ENCODE data around the gene BEX1. TPM values are rescaled to one million over a fixed set of nuclear protein-coding genes. Genes with fewer than 3 reads are reported as not detected.

The BEX1 gene
- total RNA-seq, 4 donors from 2014 or later, result 1.9 TPM; not detected in 3

DNA sequence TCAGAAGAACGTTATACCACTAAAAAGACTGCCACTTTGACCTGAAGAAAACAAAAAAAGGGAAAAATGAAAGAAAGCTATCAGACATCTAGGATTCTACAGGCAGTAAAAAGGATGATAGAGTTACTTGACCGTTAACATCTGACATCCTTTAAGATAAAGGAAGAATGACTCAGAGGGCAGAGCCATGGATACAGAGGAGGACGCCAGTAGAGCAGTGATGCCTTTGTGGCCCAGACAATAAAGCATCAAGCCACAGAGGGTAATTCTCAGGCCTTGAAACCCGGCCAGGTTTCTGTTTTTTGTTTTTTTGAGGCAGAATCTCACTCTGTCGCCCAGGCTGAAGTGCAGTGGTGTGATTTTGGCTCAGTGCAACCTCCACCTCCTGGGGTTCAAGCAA, 9.5 kb upstream of the BEX1 start:
- Histone ChIP-seq H3K9me3 (no peaks in the 10 kb centered on the region), H3K4me3 (no peak overlapping the region), H3K36me3 (no peaks in the 10 kb centered on the region), H3K27me3 (no peaks in the 10 kb centered on the region), H3K27ac (no peak overlapping the region), H3K4me1 (no peaks in the 10 kb centered on the region)
- DNase-seq, result no peak
- TF ChIP-seq POLR2A (IDR thresholded peaks at IDR 0.05), result no peak
- intact Hi-C loops (cut with DNase I), result no loop called here
- 31 to 55% methylated on average over 5 of the region's 5 CpGs for WGBS, 2 donors

GRCh38 chrX:103066606-103067005, 2.6 kb upstream of the BEX1 start:
- H3K9me3 ChIP-seq, result no peaks in the 10 kb centered on the region
- H3K4me3 ChIP-seq, result no peak overlapping the region
- intact Hi-C loops (cut with DNase I), result no loop called here
- 37 to 38% methylated on average over 1 of the region's 1 CpG for WGBS, 2 donors
- H3K27me3 ChIP-seq, result no peaks in the 10 kb centered on the region
- no peak for DNase-seq
- no peak overlapping the region for H3K27ac ChIP-seq
- H3K36me3 ChIP-seq, result no peaks in the 10 kb centered on the region
- peaks cover 0 to 8% (median 0%) of the 10 kb centered on the region in 3 donors for H3K4me1 ChIP-seq
- TF ChIP-seq, protein P1, sequence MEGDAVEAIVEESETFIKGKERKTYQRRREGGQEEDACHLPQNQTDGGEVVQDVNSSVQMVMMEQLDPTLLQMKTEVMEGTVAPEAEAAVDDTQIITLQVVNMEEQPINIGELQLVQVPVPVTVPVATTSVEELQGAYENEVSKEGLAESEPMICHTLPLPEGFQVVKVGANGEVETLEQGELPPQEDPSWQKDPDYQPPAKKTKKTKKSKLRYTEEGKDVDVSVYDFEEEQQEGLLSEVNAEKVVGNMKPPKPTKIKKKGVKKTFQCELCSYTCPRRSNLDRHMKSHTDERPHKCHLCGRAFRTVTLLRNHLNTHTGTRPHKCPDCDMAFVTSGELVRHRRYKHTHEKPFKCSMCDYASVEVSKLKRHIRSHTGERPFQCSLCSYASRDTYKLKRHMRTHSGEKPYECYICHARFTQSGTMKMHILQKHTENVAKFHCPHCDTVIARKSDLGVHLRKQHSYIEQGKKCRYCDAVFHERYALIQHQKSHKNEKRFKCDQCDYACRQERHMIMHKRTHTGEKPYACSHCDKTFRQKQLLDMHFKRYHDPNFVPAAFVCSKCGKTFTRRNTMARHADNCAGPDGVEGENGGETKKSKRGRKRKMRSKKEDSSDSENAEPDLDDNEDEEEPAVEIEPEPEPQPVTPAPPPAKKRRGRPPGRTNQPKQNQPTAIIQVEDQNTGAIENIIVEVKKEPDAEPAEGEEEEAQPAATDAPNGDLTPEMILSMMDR (IDR thresholded peaks at IDR 0.05), result no peak
- TF ChIP-seq POLR2A (IDR thresholded peaks at IDR 0.05), result no peak

GRCh38 chrX:103063191-103063845, 653 bp downstream of the BEX1 start:
- no peak for DNase-seq

GRCh38 chrX:103061486-103061885, 2.5 kb downstream of the BEX1 start:
- DNase-seq, result no peak
- no peaks in the 10 kb centered on the region for H3K36me3 ChIP-seq
- no peak overlapping the region for H3K4me3 ChIP-seq
- no peak overlapping the region for H3K27ac ChIP-seq
- H3K27me3 ChIP-seq, result no peaks in the 10 kb centered on the region
- 63 to 71% methylated on average over 3 of the region's 3 CpGs for WGBS, 2 donors
- TF ChIP-seq, protein P1 (IDR thresholded peaks at IDR 0.05), result no peak
- H3K4me1 ChIP-seq, result peaks cover 0 to 8% (median 0%) of the 10 kb centered on the region in 3 donors
- H3K9me3 ChIP-seq, result no peaks in the 10 kb centered on the region
- intact Hi-C loops (cut with DNase I), result no loop called here

More at GRCh38 chrX:103063191-103063845, 653 bp downstream of the BEX1 start:
- WGBS, 2 donors, result 3 to 21% methylated on average over 5 to 12 of the region's 34 CpGs
- TF ChIP-seq, protein P1 (IDR thresholded peaks at IDR 0.05), result no peak
- TF ChIP-seq POLR2A (IDR thresholded peaks at IDR 0.05), result no peak
- Histone ChIP-seq H3K4me1 (peaks cover 0 to 8% (median 0%) of the 10 kb centered on the region in 3 donors), H3K9me3 (no peaks in the 10 kb centered on the region), H3K27ac (no peak overlapping the region), H3K4me3 (peak overlapping the region in 3 of 4 donors; percentile 16 to 42 (median 30)), H3K36me3 (no peaks in the 10 kb centered on the region), H3K27me3 (no peaks in the 10 kb centered on the region)
- intact Hi-C loops (cut with DNase I), result no loop called here

DNA sequence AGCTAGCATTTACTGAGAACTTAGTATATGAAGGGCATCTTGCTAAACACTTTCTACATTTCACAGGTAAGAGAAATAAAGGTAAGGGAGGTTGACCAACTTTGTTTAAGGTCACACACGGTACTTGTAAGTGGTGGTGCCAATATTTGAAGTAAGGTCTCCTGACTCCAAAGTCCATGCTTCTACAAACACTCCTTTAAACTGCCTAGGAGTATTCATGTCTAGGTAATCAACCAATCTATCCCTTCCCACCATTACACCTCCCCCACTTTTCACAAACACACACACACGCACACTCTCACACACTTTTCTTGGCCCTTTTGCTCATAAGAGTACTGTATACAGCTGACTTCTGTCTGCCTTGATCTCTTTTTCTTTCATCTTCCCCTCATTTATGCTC, 7.1 kb downstream of the BEX1 start:
- no peak overlapping the region for H3K27ac ChIP-seq
- TF ChIP-seq POLR2A (IDR thresholded peaks at IDR 0.05), result no peak
- TF ChIP-seq, protein P1 (IDR thresholded peaks at IDR 0.05), result no peak
- H3K4me3 ChIP-seq, result no peak overlapping the region
- H3K36me3 ChIP-seq, result no peaks in the 10 kb centered on the region
- H3K4me1 ChIP-seq, result no peaks in the 10 kb centered on the region
- WGBS, 2 donors, result 57 to 60% methylated on average over 2 of the region's 2 CpGs
- intact Hi-C loops (cut with DNase I), result no loop called here
- no peak for DNase-seq
- H3K27me3 ChIP-seq, result no peaks in the 10 kb centered on the region
- H3K9me3 ChIP-seq, result no peaks in the 10 kb centered on the region

GRCh38 chrX:103052625-103053024, 11.3 kb downstream of the BEX1 start:
- intact Hi-C loops (cut with DNase I), result no loop called here
- no peak for DNase-seq
- TF ChIP-seq POLR2A (IDR thresholded peaks at IDR 0.05), result no peak
- TF ChIP-seq, protein P1 (IDR thresholded peaks at IDR 0.05), result no peak
- no peaks in the 10 kb centered on the region for H3K4me1 ChIP-seq
- no peaks in the 10 kb centered on the region for H3K36me3 ChIP-seq
- H3K27ac ChIP-seq, result no peak overlapping the region
- no peaks in the 10 kb centered on the region for H3K9me3 ChIP-seq
- no peaks in the 10 kb centered on the region for H3K27me3 ChIP-seq
- no peak overlapping the region for H3K4me3 ChIP-seq
